Activated gamma-delta T cell treated with Interleukin-2 at 50 U/mL for 16 hours (primary cell): ENCODE measurements around the gene CARD8.

Experiments
- DNase-seq: peaks from one replicate; pipeline ENCODE4 v3.0.0-alpha.2; 2020

Gene CARD8

DNA sequence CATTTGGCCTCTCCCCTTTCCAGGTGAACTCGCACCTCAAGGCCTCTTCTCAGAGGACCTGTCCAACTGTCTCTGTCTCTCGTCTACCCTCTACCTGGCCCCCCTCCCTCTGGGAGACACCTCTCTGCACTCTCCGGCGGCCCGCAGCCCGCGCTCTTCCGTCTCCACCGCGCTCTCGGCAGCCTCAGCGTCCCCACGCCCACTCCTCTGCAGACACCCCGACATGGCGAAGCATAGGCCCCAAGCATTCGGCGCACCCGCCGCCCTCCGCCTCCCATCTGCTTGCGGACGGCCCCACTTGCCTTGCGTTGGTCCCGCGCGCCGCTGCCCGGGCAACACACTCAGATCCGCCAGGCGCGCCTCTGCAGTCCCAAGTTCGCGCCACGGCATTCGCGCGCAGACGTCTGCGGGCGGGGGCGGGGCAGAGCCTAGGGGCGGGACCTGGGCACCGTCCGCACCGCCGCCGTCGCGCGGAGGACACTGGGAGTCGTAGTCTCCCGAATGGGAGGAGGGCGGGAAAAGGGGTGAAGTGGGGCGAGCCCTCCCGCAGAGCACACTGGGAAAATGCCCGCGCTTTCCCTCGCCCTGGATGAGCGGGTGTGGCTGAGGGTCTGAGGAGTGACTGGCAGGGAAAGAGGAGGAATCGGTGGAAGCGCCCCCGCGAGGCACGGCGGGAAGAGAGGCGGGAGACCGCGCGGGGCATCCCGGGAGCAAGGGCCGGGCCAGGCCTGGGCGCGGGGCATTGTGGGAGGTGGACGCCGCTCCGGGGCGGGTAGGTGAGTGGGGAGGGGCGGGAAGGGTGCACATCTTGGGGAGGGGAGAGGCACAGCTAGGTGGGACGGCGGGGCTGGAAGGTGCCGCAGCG is 85.5 kb downstream of the CARD8 start, which contains the start of the genes LIG1 and ZSWIM9:
Gene LIG1 (minus strand): TSS at position 406 of the 865 bp plus-strand sequence. CDS start 4,778 bp downstream, outside the sequence.
Gene ZSWIM9 (plus strand): TSS at position 742 of the 865 bp plus-strand sequence. CDS start 1,123 bp downstream, outside the sequence.
- peak; percentile 88 for DNase-seq

DNA sequence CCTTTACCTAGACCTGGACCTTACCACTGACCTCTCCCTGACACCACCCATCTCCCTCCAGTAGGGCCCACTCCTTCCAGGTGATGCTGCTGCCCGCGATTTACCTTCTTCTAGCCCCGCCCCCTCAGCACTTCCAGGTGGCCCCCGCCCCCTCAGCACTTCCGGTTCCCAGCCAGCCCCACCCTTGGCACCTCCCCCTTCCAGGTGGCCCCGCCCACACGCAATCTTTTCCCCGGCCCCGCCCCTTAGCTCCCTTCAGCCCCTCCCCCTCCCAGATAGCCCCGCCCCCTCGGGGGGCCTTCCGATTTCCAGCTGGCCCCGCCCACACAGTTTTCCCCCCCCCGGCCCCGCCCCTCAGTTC is 86.2 kb downstream of the CARD8 start:
- DNase-seq: peak; percentile 93

DNA sequence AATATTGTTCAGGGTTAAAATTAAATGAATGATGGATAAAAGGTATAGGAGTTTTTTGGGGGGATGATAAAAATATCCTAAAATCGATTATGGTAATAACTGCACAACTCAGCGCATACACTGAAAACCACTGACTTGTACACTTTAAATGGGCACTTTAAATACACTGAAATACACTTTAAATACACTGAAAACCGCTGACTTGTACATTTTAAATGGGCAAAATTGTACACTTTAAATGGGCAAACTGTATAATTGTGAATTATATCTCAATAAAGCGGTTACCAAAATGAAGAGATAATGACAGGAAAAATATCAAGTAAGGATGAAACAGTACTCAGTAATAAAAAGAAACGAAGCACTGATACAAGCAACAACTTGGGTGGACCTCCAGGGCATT is 87.0 kb downstream of the CARD8 start:
- no peak for DNase-seq

DNA sequence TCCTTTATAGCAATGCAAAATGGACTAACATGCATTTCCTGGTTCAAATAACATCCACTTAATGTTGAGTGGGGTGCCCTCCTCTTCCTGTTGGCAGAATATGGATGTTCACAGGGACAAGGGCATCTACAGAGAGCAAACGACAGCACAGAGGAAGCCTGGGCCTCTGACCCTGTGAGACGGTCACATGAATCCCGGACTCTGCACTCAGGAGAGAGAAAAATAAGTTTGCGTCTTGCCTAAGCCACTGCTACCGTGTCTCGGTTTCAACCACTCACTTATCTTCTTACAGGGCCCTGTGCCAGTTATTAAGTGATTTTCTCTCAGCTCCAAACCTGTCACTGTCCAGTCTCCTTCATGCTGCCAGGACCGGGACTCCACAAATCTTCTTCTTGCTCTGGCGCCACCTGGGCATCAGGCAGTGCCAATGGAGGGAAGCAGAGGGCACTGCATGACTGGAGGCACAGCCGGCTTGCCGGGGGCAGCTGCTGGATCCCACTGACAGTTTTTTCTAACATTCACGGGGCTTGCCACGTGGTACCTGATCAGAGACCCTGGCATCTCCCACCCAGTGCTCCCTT is 97.4 kb downstream of the CARD8 start:
- no peak for DNase-seq
